Activated CD4-positive, alpha-beta T cell treated with anti-CD3 and anti-CD28 coated beads, Interleukin-2, amount 50 U/mL, for 16 hours (primary cell): Measurements from ENCODE around the gene RPRD1B.
"Not testable (repeated sequence)": the region's sequence is repeated elsewhere in the genome, so short reads cannot be mapped to it uniquely, and the experiment has no call there.

ENCODE experiments used
- DNase-seq: peaks from one replicate; pipeline ENCODE4 v3.0.0-alpha.2; 2020

The RPRD1B gene

DNA sequence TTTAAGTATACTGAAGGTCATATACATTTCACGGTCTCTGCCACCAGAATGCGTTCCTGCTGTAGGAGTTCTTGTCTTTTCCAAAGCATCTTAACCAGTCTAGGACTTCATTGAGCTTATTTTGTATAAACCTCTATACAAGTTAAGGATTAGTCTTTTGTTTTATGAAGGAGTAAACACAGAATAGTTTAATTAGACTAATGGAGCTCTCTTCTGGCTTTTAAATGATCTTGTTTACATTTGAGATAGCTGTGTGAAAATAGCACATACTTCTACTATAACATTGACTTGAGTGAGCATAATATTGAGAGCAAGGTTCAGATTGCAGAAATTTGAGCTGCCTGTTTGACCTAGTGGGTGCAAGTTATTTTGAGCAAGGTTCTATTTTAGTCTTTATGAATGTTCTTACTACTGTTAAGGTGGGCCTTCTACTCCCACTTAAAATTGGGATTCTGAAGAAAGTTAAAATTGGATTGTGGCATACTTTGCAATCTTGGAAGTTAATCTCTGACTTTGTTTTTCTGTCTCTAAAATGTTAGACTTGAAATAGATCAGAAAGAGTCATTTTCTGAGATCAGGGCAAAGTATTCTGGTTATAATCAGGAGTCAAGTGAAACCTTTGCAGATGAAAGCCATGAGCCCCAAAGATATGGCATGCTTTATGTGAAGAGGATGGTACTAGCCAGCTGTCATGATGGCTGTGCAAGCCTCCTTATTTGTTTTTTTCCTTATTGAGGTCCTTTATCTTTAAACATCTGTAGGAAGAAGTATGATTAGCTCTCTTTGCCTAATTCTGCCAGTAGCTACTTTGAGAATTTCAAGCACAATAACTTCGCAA is 41.8 kb downstream of the RPRD1B start:
- no peak for DNase-seq

DNA sequence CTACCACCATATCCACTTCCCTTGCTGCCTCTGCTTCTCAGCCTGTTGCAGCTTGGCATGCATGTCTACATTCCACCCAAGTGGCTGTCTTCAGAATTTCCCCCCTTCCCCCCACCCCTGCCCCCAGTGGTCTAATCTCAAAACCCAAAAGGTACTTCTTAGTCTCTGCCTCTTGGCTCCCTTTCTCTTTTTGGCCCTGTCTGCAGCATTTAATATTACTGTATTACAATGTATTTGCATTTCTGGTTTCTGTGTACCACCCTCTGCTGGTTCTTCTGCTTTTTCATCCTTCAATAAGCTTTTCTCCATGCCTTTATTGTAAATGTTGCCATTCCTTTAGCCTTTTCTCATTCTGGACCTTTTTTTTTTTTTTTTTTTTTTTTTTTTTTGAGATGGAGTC is 43.0 kb downstream of the RPRD1B start:
- DNase-seq = no peak

DNA sequence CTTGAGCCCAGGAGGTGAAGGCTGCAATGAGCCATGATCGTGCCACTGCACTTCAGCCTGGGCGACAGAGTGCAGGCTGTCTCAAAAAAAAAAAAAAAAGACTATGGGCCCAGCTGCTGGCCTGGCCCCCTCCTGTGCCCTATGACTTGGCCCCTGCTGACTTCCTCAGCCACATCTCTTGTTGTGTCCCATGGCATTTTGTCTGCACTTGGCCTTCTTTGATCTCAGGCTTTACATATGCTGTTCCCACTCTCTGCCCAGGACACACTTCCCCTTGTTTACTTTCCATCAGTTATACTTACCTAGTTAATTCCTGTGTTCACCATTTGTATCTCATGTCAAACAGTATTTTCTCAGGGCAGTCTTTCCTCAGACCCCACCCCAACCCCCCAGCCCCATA is 44.5 kb downstream of the RPRD1B start:
- DNase-seq = no peak

DNA sequence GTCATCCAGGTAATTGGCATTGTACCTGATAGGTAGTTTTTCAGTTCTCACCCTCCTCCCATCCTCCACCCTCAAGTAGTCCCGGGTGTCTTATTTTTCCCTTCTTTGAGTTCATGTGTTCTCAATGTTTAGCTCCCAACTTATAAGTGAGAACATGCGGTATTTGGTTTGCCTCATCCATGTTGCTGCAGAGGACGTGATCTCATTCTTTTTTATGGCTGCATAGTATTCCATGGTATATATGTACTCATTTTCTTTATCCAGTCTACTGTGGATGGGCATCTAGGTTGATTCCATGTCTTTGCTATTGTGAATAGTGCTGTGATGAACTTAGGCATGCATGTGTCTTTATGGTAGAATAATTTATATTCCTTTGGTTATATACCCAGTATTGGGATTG is 45.8 kb downstream of the RPRD1B start:
- DNase-seq = no peak

DNA sequence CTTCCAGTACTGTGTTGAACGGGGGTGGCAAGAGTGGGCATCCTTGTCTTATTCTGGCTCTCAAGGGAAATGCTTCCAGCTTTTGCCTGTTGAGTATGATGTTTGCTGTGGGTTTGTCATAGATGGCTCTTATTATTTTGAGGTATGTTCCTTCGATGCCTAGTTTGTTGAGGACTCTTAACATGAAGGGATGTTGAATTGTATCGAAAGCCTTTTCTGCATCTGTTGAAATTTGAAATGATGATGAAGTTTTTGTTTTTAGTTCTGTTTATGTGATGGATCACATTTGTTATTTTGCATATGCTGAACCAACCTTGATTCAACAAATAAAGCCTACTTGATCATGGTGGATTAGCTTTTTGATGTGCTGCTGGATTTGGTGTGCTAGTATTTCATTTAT is 48.0 kb downstream of the RPRD1B start:
- no peak for DNase-seq

DNA sequence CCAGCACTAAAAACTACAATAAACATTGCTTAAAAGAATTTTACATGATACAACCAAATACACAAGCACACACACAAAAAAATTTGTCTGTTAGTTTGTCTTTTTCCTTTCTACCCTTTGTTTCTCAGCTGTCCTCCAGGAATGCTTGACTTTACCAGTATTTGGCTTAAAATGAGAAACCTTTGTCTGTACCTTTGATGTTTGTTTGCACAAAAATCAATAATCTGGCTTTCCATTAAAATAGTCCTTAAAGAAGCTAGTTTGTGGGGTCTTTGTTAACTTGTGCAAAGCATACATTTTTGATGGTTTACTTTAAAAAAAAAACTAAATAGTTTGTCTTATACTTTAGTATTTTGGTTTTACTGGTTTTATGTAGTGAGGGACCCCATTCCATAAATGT is 49.3 kb downstream of the RPRD1B start:
- DNase-seq = no peak

DNA sequence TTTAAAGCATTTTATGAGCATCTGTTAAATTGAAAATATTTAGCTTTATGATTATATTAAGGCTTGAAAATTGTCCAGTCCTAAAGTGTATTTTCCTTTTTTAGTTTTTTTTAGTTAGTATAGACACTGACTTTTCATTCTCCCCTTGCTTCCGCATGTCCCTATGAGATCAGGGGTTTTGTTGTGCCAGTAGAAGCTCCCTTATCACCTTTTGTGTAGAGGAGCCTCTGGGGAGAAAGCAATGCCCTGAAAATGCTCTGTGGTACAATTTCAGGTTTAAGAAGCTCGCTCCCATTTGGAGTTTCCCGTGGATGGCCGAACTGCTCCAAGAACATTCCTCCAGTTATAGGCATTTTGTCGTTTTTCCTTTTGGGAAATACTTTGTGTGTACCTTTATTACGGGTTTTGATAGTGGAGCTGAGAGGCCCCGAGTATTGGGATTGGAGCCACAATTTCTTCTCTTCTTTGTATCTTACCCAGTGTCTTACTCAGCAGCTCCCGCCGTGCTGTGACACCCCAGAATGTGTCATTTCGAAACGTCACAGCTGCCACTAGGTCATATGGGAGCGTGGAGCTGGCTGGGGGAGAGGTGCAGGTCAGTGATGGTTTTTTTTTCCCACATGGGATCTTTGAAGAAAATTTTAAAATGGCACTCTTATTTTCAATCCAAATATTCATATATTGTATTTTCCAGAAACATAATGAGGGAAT is 49.9 kb downstream of the RPRD1B start:
- no peak for DNase-seq

DNA sequence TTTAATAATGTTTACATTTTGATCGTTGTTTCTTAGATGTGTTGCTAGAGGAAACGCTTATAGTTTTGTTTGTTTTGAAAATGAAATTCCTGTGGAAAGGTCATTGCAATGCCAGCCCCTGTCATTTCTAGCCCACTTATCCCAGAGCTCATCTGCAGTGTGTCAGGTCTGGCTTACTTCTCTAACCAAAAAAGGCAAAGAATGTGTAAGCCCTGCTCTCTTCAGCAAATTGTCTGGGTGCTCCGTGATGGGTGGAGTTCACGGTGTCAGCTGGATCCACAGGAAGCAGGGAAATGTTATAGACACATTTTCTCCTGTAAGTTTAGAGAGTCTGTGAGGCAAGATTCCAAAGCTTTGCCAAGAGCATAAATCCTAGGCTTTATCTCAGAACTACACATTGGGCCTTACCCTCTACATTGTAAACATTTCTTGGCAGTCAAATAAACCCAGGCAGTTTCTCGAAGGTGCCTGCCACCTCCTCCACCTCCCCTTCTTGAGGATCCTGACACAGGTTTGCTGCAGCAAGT is 50.9 kb downstream of the RPRD1B start:
- DNase-seq = no peak

DNA sequence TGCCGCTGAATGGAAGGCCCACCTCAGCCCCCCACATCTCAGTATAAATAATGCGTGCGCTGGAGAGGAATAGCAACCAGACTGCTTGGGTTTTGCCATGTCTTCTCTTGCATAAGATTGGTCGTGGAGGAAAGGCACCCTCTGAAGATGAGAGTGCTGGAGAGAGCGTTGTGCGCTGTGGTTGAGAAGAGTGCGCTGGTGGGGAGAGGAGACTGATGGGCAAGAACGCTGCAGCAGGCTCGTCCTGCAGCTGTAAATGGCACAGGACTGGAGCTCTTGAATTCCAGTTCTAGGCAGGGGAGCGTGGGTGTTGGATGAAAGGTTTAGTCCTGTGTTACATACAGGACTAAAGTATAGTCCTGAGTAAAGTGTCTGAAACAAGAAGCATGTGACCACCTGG is 51.5 kb downstream of the RPRD1B start:
- no peak for DNase-seq

DNA sequence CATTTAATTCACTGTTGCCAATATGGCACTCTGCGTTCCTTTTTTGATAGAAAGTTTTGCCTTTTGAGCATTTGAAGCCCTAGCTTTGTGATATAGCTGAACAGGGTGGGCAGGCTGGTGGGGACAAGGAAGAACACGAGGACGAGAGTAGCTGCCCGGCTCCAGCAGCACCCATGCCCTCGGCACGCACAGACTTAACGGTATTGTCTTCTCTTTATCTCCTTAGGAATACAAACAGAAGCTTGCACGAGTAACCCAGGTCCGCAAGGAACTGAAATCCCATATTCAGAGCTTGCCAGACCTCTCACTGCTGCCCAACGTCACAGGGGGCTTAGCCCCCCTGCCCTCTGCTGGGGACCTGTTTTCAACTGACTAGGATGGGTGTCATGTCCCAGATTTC is 56.0 kb downstream of the RPRD1B start:
- no peak for DNase-seq

DNA sequence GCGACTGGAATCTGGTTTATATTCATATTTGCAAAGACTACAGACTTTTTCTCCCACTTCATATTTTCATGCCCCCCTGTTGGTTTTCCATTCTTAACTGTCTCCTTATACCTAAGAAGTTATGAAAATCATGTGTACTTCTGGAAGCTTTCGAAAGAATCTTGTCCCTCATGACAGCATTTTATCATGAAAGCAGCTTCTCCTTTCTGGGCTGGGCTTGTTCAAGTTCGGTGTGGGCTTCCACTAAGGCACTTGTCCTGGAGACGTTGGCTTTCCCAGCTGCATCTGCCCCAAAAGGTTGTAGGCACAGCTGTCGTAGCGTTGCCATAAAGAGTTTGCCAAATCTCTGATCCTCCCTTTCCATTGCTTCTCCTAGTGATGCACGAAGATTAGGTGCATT is 56.5 kb downstream of the RPRD1B start:
- no peak for DNase-seq

DNA sequence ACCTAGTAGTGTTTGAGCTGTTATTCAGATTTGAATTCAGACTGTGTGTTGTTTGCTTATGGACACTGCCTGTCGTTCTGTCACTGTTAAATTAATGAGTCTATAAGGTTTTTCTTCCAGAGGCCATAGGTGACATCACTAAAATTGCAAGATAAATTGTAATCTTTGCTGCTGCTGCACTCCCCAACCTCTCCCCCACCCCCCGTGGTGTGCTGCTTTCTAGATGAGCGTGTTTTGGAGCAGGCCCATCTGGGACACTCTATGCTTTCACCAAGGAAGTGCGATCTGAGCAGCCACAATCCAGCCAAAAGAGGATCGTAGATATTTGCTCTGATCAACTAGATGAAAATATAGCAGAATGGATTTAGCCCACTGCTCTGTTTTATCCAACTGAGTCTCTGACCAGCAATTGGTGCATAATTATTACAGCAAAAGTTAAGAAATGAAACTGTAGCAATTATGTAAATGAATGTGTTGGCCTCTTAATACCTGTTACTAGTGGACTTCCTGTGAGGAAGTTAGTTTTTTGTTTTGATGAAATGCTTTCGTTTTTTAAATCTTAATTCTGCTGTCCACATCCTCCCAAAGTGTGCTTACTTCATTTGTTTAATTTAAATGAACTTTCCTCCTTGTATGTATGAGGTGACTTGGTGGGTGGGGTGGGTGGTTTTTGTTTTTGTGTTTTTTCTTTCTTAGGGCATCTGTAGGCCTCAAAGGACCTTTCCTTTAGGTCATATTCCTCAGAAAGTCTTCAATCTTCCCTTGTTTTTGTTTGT is 58.1 kb downstream of the RPRD1B start:
- peak; percentile 16 for DNase-seq

DNA sequence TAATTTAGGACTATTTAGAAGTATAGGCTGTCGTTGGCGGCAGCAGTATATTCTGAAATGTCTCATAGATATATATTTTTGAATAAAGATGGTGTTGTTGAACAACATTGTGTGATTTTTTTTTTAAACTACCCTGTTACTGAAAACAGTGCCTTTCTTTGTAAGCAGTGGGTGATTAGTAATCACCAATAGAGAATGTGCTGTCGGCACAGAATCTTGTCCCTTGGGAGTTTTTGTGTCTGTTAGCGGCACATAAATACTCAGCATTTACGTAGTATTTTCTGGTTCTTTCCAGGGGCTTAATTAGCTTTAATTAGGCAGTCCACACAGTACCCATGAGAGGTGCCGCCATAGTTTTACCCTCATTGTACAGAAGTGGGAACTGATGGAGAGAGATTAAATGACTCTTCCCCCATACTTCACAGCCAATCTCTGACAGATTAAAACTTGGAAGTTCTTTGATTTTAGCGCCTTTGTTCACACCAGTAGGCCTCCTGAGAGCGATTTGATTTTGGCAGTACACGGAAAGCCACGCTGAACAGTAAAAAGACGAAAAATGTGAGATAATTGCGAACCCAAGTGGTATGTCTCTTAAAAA is 58.8 kb downstream of the RPRD1B start:
- no peak for DNase-seq

DNA sequence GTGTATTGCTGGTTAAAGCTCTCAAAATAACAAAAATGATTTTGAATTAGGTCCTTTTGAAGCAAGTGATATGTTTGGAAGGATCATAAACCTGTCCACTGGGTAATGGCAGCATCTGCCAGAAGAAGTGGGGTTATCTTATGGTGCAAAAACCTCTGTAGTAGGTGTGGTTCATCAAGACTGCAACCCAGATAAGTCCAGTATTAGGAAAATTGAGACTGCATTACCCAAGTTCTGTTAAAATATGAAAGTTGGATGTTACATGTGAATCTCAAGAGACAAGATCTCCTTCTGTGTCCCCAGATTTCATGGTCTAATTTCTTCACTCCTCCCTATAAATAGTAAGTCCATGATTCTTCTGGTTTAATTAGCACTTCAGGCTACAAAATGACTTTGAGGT is 59.4 kb downstream of the RPRD1B start:
- DNase-seq = no peak

DNA sequence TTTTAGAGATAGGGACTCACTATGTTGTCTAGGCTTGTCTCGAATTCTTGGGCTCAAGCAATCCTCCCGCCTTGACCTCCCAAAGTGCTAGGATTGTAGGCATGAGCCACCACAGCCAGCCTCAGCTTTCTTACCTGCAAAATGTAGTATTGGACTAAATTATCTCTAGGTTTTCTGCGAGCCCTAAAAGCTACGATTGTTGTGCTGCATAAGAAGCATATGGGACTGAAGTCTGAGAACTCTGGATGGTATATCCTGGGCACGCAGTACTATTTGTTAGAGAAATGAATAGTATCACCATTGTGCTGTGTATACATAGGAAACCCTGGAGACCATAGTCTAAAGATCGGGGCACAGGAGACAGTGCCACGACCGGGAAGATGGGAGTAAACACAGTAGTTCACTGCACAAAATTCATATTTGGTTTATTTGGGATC is 60.1 kb downstream of the RPRD1B start:
- no peak for DNase-seq

DNA sequence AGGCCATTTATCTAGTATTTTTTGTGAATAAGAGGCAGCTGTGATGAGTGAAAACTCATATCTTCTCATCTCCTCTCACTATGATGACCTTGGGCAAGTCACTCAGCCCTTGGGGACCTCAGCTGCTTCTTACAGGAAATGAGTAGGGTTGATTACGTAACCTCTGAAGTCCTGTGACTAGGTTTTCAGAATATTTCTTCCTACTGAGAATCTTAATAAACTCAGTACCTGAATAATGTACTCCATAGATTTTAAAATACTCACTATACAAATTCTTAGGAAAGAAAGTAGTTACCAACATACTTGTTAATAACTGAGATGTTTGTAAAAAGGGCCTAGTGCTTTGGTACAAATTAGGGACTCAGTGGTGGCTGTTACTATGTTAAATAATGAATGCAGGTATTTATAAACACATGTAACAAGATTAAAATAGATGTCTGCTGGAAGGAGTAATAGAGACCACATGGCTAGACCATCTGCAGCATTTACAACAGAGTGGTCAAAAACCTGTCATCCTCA is 60.9 kb downstream of the RPRD1B start:
- DNase-seq = peak; percentile 86

DNA sequence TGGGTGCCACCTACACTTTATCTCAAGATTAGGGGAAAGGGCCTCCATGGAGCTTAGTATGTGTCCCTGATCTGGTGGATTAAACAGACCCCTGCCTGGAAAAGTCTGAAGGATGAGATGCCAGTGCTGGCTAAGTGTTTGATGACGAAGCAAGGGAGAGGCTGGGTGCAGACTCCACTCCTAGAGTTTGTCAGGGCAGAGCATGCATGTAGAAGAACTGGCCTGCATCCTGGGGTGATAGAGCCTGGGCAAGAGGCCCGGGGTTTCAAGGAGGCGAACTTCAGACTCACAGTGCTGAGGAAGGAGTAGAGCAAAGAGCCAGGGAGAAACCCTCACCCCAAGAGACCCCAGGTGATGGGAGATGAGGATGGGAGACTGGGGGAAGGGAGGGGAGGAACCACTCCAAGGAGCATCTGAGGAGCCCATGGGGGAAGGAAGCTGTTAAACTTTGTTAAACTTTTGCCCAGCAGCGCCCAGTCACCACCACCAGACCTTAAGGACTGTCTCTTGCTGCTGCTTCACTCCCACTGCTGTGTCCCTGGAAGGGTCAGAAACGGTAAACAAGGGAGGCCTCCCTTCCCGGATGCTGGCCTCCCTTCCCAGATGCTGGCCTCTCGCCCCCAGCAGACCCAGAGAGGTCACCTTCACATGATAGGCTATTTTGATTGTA is 61.6 kb downstream of the RPRD1B start:
- no peak for DNase-seq

DNA sequence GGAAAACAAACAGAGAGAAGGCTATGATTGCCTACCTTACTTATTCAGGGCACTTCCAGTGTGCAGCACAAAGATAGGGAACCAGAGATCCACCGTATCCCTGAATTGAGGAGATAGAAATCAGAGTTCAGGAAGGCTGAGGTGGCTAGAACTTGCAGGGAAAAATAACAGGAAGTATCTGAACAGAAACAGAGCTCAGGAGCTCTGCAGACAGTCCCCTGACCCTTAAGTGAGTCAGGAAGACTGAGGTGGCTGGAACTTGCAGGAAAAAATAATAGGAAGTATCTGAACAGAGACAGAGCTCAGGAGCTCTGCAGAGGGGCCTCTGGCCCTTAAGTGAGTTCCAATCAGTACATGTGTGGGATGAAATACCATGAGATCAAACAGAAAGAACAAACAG is 65.4 kb downstream of the RPRD1B start:
- no peak for DNase-seq

DNA sequence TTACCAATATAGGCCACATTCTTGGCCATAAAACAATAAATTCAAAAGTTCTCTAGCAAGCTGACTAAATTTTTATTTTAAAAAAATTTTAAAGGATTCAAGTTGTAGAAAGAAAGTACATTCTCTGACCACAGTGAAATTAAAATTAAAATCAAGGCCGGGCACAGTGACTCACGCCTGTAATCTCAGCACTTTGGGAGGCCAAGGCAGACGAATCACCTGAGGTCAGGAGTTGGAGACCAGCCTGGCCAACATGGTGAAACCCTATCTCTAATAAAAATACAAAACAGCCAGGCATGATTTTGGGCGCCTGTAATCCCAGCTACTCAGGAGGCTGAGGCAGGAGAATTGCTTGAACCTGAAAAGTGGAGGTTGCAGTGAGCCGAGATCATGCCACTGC is 68.7 kb downstream of the RPRD1B start:
- not testable (repeated sequence) for DNase-seq

DNA sequence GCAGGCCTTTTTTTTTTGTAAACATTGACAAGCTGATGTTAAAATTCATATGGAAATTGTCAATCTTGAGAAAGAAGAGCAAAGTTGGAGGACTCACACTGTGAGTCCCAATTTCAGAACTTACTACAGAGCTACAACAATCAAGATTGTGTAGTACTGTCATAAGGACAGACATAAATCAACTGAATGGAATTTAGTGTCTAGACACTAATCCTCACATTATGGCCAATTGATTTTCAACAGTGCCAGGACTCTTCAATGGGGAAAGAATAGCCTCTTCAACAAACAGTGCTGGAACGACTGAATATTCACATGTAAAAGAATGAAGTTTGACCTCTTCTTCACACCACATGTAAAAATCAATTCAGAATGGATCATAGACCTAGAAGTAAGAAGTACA is 70.7 kb downstream of the RPRD1B start:
- DNase-seq = no peak

DNA sequence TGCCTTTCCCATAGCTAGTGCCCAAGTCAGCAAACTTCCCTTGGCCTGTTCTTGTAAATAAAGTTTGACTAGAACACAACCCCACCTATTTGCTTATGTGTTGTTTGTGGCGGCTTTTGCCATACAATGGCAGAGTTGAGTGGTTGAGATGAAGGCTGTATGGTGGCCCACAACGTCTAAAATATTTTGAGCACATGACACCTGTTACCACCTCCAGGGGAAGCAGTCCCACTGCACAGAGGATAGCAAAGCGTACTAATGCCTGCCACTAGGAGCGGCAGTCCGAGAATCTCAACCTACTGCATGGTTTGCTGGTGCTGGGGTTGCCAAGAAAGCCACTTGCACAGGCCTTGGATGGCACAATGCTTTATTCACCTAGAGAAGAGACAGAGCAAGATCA is 72.9 kb downstream of the RPRD1B start:
- DNase-seq = no peak

DNA sequence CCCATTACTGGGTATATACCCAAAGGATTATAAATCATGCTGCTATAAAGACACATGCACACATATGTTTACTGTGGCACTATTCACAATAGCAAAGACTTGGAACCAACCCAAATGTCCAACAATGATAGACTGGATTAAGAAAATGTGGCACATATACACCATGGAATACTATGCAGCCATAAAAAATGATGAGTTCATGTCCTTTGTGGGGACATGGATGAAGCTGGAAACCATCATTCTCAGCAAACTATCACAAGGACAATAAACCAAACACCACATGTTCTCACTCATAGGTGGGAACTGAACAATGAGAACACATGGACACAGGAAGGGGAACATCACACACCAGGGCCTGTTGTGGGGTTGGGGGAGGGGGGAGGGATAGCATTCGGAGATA is 73.8 kb downstream of the RPRD1B start:
- DNase-seq = not testable (repeated sequence)
